Stimulated activated CD8-positive, alpha-beta memory T cell treated with anti-CD3 and anti-CD28 coated beads, Interleukin-7, amount 100 ng/mL, for 24 hours (primary cell): ENCODE data around the gene TALDO1.
A peak's percentile ranks its signal among the peaks of the same experiment; 100 is the strongest.

ENCODE experiments used
- DNase-seq: peaks from one replicate; pipeline ENCODE4 v3.0.0-alpha.2; 2020; ENCODE audit warnings: low read depth

The TALDO1 gene

DNA sequence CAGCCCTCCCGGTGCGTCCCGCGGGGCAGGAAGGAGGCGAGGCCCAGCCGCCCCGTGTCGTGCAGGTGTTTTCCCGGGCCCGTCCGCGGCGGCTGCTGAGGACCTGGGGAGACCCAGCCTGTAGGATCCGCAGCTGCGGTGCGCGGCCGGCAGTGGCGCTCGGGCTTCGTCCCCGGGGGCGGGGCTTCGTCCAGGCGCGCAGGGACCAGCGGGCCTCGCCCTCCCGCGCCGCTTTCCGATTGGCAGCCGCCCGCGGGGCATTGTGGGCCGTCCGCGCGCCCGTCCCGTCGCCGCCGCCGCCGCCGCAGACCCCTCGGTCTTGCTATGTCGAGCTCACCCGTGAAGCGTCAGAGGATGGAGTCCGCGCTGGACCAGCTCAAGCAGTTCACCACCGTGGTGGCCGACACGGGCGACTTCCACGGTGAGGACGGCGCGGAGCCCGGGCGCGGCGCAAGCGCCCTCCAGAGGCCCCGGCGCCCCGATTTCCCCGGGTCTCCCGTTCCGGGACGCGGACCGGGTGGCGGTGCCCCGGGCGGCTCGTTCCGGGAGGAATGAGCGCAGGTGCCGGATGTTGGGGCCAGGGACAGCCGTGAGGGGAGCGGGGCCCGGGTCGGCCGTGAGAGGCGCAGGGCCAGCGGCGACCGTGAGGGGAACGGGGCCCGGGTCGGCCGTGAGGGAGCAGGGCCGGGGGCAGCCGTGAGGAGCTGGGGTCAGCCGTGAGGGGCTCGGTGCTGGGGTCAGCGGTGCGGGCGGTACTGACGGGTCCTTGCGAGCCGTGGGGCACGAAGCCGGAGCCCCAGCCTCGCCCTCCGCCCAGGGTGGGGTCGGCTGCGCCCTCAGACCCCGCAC lies at the start of gene TALDO1:
TSS of gene TALDO1 (plus strand) at position 307 of the 849 bp plus-strand sequence. CDS start at position 325, 18 bp downstream.
- peak; percentile 69 for DNase-seq

DNA sequence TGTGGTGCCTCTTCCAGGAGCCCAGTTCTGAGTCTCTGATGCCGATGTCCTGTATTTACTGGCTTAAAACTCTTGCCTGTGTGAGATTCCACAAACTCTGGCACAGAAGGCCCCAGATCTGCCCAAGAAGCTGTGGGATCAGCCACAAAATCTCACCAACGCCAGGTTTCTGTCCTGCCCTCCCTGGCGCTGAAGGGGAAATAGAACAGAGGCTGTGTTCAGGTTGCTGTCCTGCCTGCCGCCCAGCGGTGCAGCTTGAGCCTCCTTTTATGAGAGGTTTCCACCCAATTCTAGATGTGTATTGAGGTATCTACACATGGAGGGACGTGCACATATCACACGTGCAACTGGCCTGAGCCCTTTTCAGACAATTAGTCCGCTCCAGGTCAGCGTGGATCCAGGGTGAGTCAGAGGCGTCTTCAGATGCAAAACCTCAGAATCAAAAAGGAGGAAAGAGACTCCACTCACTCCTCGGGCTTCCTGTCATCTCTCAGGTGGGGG lies 49.4 kb upstream of the TALDO1 start:
- no peak for DNase-seq

DNA sequence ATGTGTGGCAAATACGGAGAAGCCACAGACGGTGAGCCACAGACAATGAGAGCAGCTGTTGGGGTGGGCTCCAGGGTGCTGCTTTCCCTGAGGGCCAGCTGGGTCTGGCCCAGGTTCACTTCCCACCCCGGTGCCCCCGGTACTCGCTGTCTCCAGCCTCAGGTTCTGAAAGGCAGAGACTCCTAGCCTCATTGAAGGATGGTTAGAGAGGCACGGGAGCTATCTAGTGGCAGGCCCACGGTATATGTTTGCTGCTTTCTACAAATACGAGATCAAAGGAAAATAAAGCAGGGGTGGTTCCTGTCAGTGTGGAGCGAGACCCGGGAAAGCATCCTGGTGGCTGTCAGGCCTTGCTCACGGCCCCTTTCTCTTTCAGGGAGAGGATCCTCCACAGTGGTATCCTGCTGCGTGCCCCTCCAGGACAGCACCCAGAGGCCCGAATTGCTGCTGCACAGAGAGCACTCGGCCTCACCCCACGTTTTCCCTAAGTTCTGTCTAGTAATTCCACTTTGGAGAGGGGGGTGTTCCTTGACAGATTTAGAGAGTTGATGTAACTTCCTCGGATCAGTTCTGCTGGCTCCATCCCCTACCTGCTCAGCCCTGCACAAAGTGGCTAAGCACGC lies 48.7 kb upstream of the TALDO1 start:
- DNase-seq, result no peak

DNA sequence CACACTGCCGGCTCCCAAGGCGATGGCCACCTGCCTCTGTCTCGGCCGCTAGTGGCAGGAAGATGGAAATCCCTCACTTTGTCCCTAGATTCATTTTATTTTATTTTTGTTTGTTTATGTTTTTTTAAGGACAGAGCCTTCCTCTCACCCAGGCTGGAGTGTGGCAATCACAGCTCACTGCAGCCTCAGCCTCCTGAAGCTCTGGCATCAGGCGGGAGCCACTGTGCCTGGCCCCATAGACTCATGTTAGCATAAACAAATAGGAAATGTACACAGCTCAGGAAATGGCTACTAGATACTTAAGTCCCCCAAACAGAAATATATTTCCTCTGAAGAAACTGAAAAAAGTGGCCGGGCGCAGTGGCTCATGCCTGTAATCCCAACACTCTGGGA lies 48.2 kb upstream of the TALDO1 start:
- DNase-seq, result no peak

DNA sequence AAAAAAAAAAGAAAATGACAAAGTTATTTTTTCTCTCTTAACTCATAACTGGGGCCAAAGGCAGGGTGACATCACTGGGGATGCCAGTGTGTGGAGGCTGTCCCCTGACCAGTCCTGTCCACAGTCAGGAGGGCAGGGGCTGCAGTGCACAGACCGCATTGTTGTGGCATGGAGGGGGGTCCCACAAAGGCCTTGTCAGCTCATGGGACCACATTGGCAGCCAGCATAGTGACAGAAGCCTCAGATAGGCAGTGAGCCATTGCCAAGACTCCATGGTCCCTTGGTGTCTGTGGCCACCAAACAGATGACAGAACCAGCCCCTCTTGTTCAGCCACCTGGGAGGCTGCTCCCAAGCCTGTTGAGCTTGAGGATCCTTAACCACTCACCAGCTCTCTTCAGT lies 47.5 kb upstream of the TALDO1 start:
- DNase-seq, result no peak

DNA sequence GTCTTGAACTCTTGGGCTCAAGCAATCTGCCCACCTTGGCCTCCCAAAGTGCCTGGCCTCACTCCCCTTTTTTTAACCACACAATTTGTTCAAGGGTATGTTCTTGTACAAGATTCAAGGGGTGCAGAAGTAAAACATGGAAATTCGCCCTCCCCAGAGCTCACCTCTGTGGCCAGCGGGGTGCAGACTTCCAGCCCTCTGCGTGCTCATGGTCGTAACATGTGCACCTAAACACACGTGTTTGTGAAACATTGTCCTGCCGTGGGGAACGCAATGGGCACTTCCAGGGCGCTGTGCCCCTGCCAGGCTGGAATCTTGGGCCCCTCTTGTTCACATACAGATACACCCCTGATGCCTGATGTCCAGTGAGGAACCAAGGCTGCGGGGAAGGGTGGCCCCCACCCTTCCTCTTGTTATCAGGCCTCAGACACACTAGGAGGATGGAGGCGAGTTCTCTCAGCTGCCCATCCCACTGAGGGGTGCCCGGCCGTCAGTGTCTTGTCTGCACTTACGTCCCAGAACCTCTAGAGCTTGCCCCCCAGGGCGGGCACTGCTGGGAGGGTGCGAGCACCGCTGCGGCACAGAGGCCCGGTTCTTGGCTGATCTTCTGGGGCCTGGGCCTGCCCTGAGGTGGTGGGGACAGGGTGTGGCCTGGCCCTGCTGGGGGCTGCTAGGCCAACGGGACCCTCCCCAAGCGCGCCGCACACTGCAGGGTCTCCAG lies 45.4 kb upstream of the TALDO1 start:
- no peak for DNase-seq

DNA sequence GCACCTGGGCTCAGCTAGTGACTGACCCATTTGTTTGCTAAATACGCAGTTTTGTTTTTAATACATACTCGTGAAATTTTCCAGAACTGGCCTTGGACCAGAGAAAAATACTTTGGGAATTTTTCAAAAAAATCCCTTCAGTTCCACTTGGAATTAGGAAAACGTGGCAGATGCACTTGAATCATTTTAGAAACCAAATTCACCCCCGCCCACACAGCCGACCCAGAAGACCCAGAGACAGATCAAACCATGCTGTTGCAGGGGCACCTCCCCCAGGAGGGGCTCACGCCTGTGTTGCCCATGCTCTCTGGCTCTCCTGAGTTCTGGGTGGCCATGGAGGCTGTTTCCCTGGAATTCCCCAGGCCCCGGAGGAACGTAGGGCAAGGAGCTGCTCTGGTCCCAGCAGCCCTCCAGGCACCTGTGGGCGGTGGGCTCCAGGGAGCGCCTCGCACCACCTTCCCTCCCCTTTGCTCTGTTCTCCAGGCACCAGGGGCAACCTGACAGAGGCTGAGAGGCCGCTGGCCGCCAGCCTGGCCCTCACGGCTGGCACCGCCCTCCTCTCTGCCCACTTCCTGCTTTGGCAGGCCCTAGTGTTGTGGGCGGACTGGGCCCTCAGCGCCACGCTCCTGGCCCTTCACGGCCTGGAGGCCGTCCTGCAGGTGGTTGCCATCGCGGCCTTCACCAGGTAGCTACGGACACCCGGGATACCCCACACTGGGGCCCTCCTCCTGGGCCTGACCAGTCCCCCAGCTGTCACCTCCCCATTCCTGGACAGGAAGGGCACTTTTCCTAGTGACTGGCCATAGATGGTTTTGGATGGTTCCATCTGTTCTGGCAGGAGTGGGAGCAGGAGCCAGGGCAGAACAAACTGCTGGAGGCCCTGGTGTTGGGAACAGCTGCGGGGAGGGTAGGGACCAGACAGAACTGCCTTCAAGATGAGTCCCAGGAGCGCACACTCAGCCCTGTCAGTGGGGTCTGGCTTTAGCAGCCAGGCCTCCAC lies 44.5 kb upstream of the TALDO1 start:
- DNase-seq, result no peak

DNA sequence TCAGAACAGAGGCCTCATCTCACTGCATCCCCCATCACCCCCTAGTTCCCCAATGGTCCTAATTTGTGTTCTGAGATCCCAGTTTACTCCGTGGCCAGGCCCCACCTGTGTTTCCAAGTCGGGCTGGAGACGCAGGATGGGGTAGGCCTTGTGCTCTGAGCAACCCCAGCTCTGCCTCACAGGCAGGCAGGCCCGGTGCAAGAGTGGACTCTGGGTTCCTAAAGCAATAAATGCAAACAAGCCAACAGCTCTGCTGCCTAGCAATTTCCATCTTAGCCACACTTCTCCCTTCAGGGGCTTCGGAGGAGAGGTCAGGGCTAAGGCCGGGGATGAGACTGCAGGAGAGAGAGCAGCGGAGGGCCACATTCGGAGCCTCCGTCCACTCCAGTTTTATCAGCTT lies 43.8 kb upstream of the TALDO1 start:
- no peak for DNase-seq

DNA sequence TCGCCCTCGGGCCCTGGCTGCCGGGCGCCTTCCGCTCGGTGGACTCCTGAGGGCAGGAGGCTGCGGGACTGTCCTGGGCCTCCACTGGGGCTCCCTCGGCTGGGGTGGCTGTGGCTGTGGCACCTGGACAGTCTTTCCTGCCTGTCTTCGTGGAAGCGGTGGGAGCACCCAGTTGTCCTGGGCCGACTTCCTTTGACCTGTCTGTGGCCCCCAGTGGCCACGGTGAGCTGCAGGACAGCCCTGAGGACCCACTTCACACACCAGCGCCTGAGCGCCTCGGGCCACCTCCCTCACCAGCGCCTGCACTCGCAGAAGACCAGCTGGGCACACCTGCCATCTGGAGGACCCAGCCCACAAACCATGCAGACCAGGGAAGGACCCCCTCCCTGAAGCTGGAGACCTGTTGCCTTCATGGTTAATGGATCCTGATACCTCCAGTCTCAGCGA lies 43.0 kb upstream of the TALDO1 start:
- DNase-seq, result no peak

DNA sequence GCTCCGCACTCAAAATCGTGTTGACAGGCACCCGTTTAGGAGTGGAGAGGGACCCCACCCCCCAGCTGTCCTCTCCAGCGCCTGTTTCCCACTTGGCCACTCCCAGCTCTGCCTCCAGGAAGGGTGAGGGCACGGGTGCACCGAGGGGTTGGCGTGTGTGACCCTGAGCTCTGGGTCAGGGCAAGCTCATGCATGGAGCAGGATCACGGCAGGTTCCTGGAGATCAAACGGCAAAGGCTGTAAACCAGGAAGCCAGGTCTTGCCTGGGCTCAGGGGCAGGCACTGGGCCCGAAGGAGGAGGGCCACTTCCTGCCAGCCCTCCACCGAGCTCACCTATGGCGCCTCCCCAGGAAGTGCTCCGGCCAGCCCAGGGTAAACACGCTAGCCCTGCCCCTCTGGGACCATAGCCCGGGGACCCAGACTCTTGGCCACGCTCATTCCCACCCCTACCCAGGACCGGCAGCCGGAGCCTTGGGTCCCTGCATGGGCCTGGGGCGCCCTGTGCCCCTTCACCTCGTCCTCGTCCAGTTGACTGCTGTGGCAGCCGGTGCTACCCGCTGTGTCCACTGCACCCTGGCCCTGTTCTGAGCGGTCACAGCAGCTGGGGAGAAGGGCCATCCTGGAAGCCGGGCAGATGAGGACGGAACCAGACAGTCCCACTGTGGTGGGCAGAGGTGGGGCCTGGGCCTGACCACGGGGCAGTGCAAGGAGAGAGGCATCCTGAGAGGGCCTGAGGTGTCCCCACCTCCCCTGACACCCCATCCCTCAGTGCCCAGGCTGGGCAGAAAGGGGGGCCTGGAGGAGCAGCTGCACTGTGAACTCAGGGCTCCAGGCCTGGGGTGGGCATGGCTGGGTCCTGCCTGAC lies 42.3 kb upstream of the TALDO1 start:
- DNase-seq, result no peak

DNA sequence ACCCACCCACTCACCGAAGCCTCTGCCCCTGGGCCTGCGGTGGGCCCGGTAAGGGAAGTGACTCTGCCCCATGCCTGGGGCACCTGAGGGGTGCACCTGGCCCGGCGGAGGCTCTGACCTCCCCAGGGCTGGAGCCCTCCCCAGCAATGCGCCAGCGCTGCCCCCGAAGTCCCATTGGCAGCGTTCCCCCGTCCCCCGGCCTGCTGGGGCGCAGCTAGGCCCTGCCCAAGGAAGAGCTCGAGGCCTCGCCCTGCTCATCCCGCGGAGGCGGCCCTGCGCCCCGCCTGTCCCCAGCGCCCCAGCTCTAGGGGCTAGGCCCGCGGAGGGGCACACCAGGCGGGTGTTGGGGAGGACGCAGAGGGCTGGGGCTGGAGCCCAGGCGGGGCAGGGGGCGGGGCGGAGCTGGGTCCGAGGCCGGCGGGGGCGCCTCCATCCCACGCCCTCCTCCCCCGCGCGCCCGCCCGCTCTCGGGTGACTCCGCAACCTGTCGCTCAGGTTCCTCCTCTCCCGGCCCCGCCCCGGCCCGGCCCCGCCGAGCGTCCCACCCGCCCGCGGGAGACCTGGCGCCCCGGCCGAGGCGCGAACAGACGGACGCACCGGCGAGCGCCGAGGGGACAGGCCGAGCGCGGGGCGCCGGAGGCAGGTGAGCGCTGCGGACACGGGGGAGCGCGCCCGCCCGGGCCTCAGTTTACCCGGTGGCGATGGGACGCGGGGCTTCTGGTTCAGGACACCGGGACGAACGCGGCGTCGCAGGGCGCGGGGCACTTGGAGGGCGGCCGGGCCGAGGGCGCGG lies 41.4 kb upstream of the TALDO1 start, which contains the start of gene EPS8L2:
TSS of gene EPS8L2 (plus strand) at position 586 of the 793 bp plus-strand sequence. CDS start 3,177 bp downstream, outside the sequence.
- no peak for DNase-seq

DNA sequence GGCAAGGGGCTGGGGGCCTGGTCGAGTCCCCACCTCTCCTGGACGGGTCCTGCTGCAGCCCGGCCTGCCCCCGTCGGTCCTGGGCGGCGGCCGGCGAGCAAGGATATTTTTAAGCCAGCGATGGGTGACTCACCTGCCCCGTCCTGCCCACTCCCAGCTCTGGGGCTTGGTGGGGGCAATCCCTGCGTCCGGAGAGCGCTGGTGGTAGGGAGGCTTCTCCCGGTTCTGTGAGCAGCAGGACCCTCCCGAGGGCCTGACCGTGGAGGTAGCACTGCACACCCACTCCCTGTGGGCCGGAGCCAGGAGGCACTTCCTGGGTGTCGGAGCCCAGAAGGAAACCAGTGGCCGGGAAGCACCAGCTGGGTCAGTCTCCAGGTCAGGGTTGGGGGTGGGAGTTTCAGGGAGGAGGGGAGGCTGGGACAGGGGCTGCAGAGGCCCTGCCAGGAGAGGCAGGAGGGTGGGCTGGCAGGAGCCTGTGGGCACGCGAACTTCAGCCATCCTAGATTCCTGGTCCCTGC lies 40.8 kb upstream of the TALDO1 start:
- DNase-seq, result no peak

DNA sequence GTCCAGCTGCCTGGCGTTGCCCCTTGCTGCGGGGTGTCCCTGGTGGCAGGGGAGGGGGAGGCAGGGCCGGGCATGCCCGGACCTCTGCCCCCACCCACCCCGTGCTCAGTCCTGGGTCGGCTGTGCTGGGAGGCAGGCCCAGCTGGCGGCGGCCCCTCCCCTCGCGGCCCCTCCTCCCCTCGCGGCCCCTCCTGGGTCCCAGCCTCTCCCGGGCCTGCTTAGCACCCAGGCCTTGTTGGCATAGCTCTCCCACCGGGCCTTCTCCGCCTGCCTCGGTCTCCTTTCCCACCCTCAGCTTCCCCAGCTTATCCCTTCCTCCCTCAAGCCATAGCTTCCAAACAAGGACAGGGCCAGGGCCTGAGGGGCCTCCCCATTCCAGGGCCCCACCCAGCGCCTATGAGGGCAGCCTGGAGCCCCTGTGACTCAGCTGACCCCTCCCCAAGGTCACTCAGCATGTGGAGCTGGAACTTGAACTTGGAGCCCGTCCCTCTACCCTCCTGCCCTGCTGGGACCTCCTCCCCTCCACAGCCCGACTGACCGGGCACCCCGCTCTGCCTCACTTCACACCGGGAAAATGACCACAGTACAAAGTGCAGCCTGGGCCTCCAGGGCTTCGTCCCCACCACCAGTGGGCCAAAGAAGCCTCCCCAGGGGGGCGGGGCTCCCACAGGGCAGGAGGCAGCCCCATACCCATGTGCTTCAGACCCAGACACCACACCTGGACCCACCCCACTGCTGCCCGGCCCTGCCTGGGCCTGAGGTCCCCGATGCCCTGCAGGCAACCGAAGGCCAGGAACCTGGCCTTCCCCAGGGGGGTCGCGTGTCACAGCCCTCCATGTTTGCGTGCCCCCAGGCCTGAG lies 40.1 kb upstream of the TALDO1 start:
- DNase-seq, result no peak

DNA sequence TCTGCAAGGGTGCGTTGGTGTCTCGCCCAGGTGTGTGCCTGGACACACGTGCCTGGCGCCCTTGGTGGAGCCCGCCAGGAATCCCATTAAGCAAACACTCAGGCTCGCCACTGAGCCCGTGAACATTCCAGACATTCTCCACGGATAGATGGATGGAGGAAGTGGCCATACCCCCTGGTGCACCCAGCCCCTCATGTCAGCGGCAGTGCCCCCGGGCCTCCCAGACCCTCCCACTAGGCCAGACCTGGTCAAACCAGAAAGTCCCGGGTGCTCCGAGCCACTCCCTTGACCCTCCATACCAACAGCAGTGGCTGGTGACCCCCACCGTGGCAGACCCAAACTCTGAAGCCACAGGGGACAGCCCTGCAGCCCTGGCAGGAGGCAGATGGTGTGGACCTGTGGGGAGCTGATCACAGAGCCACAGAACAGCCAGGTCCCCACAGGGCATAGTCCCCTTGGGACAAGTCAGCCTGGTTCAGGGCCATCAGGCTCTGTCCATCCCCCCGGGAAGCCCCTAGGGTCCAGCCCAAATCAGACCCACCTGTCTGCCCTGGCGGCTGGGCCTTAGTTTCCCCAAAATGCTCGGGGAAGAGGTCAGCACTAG lies 39.3 kb upstream of the TALDO1 start:
- DNase-seq, result no peak

DNA sequence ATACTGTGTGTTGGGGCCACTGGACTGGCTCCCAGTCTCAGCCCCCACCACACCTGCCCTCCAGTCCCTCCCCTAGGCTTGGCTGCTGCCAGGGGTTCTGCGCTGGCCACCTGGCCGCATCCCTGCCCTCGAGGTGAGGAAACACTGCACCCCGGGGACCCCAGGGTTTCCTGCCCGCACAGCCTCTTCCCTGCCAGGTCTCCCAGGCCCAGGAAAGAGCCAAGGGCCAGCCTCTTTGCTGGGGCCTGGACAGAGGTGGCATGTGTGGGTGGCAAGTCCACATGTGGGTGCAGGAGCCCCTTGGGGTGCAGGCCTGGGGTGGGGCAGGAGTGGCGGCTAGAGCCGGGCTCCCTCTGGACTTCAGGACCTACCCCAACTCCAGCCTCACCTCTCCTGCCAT lies 38.8 kb upstream of the TALDO1 start:
- no peak for DNase-seq

DNA sequence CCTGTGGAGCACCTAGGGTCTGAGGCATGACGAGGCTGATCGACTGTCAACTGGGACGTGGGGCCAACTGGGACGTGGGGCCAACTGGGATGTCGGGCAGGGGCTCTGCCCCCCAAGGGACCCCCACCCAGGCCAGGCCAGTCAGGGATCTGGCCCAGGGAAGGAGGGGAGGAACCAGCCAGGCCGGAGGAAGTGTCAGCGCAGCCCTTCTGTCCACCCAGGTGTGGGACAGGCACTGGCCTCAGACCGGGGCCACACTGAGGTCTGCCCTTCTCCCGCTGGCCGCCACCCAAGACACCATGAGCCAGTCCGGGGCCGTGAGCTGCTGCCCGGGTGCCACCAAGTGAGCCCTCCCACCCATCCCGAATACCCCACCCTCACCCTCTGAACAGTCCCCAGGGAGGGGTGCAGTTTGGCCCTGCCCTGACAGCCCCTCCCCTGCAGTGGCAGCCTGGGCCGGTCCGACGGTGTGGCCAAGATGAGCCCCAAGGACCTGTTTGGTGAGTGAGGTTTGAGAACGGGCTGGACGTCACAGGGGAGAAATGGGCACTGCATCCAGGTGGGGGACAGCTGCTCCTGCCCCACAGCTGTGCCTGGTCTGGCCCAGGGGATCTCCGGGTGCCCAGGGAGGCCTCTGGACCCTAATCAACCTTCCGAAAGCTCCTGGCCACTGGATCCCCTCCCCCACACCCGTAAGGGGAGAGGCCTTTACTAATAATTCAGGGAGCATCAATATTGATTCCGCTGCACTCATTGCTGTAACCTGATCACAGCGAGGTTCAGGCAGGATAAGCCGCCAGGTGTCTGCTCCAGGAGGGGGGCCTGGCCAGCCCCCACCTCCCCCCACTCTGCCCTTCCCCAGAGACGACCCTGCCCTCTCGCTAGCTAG lies 37.9 kb upstream of the TALDO1 start:
- no peak for DNase-seq

DNA sequence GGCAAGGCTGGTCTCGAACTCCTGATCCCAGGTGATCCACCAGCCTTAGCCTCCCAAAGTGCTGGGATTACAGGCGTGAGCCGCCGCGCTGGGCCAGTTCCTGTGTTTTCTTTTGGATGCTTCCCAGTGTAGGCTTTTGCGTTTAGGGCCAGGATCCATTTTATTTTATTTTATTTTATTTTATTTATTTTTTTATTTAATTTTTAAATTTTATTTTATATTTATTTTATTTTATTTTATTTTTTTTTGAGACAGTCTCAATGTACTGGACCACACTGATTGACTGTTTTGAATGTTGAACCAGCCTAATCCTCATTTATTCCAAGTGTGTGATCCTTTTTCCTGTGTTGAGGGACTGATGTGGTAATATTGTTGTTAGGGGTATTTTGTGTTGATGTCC lies 32.8 kb upstream of the TALDO1 start:
- DNase-seq, result no peak
